ENCODE data around the gene ZNF286A.

DNA sequence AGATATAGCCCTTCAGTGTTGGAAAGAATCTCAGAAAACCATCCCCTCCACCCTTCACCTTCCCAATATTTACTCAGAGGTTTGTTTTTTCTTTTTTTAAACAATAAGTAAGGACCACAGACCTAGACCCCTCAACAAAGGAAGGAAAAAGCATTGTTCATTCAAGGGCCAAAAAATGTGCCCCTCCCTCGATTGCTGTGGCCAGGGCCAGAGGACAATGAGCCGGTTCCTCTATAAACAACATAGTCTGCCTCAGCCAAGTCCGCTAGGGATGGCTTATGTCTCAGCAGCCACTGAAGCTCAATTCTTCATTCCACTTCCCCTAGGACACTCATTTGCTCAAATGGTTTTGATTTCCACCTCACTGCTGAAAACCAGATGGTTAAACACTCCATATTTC lies 39.5 kb upstream of the ZNF286A start:
- TF ChIP-seq POLR2AphosphoS5 (IDR thresholded peaks at IDR 0.05), result no peak
- TF ChIP-seq POLR2A (IDR thresholded peaks at IDR 0.05), result no peak
- TF ChIP-seq, protein P1, sequence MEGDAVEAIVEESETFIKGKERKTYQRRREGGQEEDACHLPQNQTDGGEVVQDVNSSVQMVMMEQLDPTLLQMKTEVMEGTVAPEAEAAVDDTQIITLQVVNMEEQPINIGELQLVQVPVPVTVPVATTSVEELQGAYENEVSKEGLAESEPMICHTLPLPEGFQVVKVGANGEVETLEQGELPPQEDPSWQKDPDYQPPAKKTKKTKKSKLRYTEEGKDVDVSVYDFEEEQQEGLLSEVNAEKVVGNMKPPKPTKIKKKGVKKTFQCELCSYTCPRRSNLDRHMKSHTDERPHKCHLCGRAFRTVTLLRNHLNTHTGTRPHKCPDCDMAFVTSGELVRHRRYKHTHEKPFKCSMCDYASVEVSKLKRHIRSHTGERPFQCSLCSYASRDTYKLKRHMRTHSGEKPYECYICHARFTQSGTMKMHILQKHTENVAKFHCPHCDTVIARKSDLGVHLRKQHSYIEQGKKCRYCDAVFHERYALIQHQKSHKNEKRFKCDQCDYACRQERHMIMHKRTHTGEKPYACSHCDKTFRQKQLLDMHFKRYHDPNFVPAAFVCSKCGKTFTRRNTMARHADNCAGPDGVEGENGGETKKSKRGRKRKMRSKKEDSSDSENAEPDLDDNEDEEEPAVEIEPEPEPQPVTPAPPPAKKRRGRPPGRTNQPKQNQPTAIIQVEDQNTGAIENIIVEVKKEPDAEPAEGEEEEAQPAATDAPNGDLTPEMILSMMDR (IDR thresholded peaks at IDR 0.05), result no peak
- TF ChIP-seq EP300 (IDR thresholded peaks at IDR 0.05), result no peak

All from upper lobe of left lung (tissue), 4 donors.